HG02763 (cell line): Measurements from ENCODE around the gene ABHD17C.
A peak's percentile ranks its signal among the peaks of the same experiment; 100 is the strongest.

Source experiments
- ATAC-seq: cut with Tn5 transposase; IDR thresholded peaks from one replicate; pipeline ENCODE4 v1.9.1; 2021; ENCODE audit warnings: mild to moderate bottlenecking, moderate library complexity; ENCODE audit not compliant: unreplicated experiment

Gene ABHD17C

GRCh38 chr15:80689294-80689693 is 5.8 kb upstream of the ABHD17C start:
- no peak for ATAC-seq

- ATAC-seq, result no peak
Measured at GRCh38 chr15:80689716-80690115, 5.4 kb upstream of the ABHD17C start.

- ATAC-seq, result no peak
Measured at GRCh38 chr15:80691575-80691974, 3.5 kb upstream of the ABHD17C start.

- ATAC-seq, result no peak
Measured at GRCh38 chr15:80693682-80694610, 1.2 kb upstream of the ABHD17C start.

GRCh38 chr15:80694611-80695098 is 455 bp upstream of the ABHD17C start:
- peak; percentile 36 for ATAC-seq

GRCh38 chr15:80695911-80696661 is 976 bp downstream of the ABHD17C start:
- peak; percentile 3 for ATAC-seq

GRCh38 chr15:80697075-80697685 is 2.1 kb downstream of the ABHD17C start:
- ATAC-seq, result no peak

GRCh38 chr15:80698676-80699075 is 3.6 kb downstream of the ABHD17C start:
- ATAC-seq, result no peak

GRCh38 chr15:80699981-80700380 is 4.9 kb downstream of the ABHD17C start:
- ATAC-seq, result no peak

- no peak for ATAC-seq
Measured at GRCh38 chr15:80701676-80702311, 6.7 kb downstream of the ABHD17C start.

GRCh38 chr15:80703081-80703480 is 8.0 kb downstream of the ABHD17C start:
- no peak for ATAC-seq

GRCh38 chr15:80703965-80704364 is 8.9 kb downstream of the ABHD17C start:
- ATAC-seq, result no peak

GRCh38 chr15:80706161-80706560 is 11.1 kb downstream of the ABHD17C start:
- no peak for ATAC-seq

- ATAC-seq, result no peak
Measured at GRCh38 chr15:80709542-80709941, 14.4 kb downstream of the ABHD17C start.

GRCh38 chr15:80710635-80711554 is 15.8 kb downstream of the ABHD17C start:
- no peak for ATAC-seq

- ATAC-seq, result no peak
Measured at GRCh38 chr15:80711886-80712285, 16.8 kb downstream of the ABHD17C start.

GRCh38 chr15:80712956-80713355 is 17.8 kb downstream of the ABHD17C start:
- no peak for ATAC-seq

GRCh38 chr15:80721476-80721875 is 26.4 kb downstream of the ABHD17C start:
- ATAC-seq, result no peak

GRCh38 chr15:80722811-80723210 is 27.7 kb downstream of the ABHD17C start:
- no peak for ATAC-seq

GRCh38 chr15:80727196-80727595 is 32.1 kb downstream of the ABHD17C start:
- no peak for ATAC-seq
